GM21576 (cell line): ENCODE results near the gene CCDC33.

Experiments used
- ATAC-seq: cut with Tn5 transposase; IDR thresholded peaks from one replicate; pipeline ENCODE4 v1.9.1; 2021; ENCODE audit warnings: mild to moderate bottlenecking, moderate library complexity; ENCODE audit not compliant: unreplicated experiment

CCDC33 gene

GRCh38 chr15:74208901-74209559, 27.1 kb upstream of the CCDC33 start:
- no peak for ATAC-seq

DNA sequence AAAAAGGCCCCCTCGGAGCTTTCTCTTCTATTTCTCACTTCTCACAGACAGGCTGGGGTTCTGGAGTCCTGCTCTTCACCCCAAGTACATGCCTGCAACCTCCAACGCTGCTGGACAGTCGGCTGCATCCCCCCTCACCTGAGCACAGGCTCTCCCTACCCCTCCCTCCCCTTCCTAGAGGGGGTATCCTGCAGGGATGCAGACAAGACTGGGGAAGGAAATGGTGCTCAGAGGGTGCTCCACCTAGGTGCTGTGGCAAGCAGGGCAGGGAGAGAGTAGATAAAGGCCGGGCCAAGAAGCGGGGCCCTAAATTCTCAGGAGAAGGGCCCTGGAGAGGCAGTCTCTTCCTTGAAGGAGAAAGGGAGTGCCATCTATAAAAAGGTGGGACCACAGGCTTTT, 26.6 kb upstream of the CCDC33 start:
- ATAC-seq: no peak

GRCh38 chr15:74209997-74210671, 26.0 kb upstream of the CCDC33 start:
- no peak for ATAC-seq

- ATAC-seq: no peak
These were observed 25.4 kb upstream of the CCDC33 start for GRCh38 chr15:74210729-74211128.

DNA sequence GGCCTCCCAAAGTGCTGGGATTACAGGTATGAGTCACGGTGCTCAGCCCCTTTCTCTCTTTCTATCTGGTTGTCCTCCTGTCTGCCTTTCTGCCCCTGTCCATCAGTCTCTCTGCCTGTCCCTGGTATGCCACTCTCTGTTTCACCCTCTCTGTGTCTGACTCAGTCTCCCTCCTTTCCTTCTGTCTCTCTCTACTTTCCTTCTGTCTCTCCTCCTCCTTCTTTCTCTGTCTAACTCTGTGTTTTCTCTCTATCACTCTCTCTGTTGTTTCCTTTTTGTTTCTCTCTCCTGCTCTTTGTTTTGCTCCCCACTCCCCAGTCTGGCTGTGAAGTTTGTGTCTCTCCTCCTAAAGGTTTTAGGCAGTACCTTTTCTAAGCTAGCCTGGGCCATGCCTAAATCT, 24.5 kb upstream of the CCDC33 start:
- no peak for ATAC-seq

DNA sequence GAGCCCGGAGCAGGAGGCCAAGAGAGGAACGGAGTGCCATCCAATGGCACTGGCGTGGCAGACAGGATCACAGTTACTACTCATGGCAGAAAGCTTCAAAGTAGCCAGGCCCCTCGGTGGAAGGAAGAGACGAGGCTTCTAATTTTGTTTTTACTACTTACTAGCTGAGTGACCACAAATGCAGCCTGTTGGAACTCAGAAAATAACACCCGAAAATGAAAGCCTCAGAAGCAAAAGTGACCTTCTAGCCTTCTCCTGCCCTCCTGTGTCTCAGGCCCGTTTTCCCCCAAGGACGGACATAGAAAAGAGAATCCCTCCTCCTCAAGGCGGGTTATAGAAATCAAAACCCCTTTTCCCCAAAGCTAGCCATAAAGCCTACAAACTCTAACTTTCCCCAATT, 23.6 kb upstream of the CCDC33 start:
- no peak for ATAC-seq

- ATAC-seq: no peak
These were observed 22.3 kb upstream of the CCDC33 start for GRCh38 chr15:74213858-74214284.

DNA sequence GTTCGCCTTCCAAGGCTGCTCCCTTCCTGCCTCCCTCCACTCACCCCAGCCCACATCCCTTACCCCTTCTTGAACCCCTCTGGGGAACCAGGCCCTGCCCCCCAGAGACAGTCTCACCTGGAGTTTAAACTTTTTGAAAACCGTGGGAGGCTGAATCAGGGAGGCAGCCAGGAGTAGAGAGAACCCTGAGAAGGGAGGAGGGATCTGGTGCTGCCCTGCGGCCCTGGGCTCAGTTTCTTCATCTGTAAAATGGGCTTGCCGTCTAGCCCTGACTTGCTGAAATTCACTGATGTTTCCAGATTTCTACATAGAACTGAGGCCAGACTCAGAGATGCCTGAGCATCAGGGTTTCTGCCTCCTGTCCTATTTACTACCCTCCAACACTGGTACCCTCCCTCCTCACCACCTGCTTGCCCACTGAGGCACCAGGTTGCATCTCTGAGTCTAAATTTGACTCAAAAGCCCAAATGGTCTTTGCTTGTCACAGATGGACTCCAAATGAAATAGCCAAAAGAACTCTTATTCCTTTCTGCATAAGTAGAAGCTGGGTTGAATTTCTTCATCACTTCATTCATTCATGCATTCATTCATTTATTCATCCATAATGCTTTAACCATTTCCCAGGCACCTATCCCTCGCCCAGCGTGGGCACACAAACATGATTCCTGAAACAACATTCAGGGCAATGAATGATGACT, 21.7 kb upstream of the CCDC33 start:
- ATAC-seq: no peak

- ATAC-seq: no peak
These were observed 20.2 kb upstream of the CCDC33 start for GRCh38 chr15:74215958-74216357.

DNA sequence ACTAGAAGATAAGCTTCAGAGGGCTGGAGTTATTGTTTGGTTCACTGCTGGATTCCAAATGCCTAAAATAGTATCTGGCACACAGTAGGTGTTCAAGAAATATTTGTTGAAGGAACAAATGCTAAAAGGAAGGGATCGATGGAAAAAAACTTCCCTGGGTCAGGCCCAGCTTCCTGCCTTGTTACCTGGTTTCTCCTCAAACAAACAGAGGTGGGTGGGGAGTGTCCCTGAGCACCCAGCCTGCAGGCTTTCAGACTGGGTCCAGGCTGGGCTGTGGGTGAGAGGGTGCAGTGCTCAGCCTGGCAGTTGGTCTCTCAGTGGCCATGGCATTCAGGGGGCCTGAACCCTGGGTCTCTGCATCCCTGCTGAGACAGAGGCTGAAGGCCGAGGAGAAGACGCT, 19.2 kb upstream of the CCDC33 start:
- ATAC-seq: no peak

GRCh38 chr15:74217907-74218885, 17.9 kb upstream of the CCDC33 start:
- no peak for ATAC-seq

GRCh38 chr15:74220475-74221248, 15.5 kb upstream of the CCDC33 start:
- ATAC-seq: no peak

GRCh38 chr15:74221399-74222239, 14.5 kb upstream of the CCDC33 start:
- no peak for ATAC-seq

- no peak for ATAC-seq
These were observed 13.6 kb upstream of the CCDC33 start for GRCh38 chr15:74222240-74223119.

DNA sequence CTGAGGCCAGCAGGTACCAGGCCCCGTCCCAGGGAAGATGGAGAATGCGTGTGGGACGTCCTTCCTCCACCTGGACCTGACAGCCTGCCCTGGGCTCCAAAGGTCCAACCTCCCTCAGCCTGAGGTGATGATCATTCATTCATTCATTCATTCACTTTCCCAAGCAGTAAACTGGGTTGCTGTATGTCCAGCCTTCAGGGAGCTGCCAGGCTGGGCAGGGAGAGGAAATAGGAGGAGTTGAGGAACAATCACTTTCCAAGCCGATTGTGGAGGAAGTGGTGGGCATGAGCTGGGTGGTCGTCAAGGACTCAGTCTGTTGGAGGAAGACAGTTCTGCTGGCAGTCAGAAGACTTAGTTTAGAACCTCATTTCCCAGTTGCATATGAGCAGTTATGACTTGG, 10.2 kb upstream of the CCDC33 start:
- no peak for ATAC-seq

DNA sequence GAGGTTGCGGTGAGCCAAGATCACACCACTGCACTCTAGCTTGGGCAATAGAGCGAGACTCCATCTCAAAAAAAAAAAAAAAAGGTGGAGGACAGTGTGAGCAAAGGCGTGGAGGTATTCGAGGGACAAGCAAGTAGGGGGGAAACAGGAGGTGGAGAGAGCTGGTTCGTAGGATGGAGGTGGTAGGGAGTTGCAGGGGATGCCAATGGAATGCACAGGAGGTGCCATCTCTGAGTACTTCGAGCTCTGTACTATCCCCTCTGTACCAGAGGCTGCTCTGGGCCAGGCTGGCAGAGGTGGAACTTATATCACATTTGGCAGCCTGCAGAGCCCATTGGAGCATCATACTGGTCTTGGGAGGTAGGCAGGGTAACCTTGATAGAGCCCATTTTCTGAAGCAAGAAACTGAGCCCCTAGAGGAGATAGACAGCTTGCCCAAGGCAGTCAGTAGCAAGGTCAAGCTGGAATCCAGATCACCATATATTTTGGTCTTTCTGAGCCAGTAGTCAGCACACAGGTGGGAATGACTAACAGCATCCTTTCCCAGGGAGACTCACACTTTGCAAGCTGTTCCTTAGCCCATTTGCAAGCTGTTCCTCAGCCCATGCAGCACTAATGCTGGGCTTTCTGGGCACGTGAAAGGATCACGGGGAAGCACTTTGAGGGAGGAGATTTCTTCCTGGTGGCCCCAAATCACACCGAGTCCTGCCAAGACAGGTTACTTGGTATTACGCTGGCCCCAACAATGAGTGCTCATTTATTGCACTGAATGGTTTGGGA, 9.2 kb upstream of the CCDC33 start:
- ATAC-seq: no peak

- no peak for ATAC-seq
These were observed 8.0 kb upstream of the CCDC33 start for GRCh38 chr15:74227968-74228722.
